Kidney (tissue), 14 donors: ENCODE measurements around the gene TRIM26. TPM values are rescaled to one million over a fixed set of nuclear protein-coding genes. Genes with fewer than 3 reads are reported as not detected.

ENCODE experiments used
- DNase-seq, 5 donors: peaks; one replicate each; pipeline ENCODE4 v3.0.0-alpha.2; 2013 to 2020
- FAIRE-seq: peaks from 2 replicates; lab custom pipeline; 2012; peaks lifted over from hg19 to GRCh38; lab: Jason Lieb, UNC
- H3K27ac ChIP-seq, 2 donors: one replicate each; pipeline ENCODE4 v1.7.0; 2013; ENCODE audit warnings: low read depth in 2 of 2, low read length in 2 of 2, inconsistent platforms in 1 of 2
- H3K27me3 ChIP-seq: one replicate; pipeline ENCODE4 v1.7.1; 2013; ENCODE audit warnings: low read length, inconsistent platforms; ENCODE audit not compliant: control insufficient read depth, insufficient read depth
- H3K36me3 ChIP-seq, 3 donors: one replicate each; pipeline versions ENCODE4 v1.7.0 to v1.7.1; 2013; ENCODE audit warnings: low read length in 3 of 3, control low read depth in 1 of 3, inconsistent platforms in 1 of 3; ENCODE audit not compliant: insufficient read depth in 3 of 3, control insufficient read depth in 2 of 3
- H3K4me1 ChIP-seq, 3 donors: one replicate each; pipeline versions ENCODE4 v1.7.0 to v1.7.1; 2013; ENCODE audit warnings: low read length in 3 of 3, inconsistent platforms in 1 of 3, low read depth in 1 of 3; ENCODE audit not compliant: control insufficient read depth in 2 of 3, insufficient read depth in 2 of 3
- H3K4me3 ChIP-seq, 3 donors: one replicate each; pipeline versions ENCODE4 v1.7.0 to v1.8.1; 2013; ENCODE audit warnings: low read length in 3 of 3, control low read depth in 1 of 3, inconsistent platforms in 1 of 3
- H3K9ac ChIP-seq, 3 donors: one replicate each; pipeline versions ENCODE4 v1.7.0 to v1.7.1; 2013; ENCODE audit warnings: low read length in 3 of 3, control low read depth in 1 of 3, inconsistent platforms in 1 of 3
- H3K9me3 ChIP-seq, 3 donors: one replicate each; pipeline versions ENCODE4 v1.7.0 to v1.7.1; 2013; ENCODE audit warnings: low read length in 3 of 3, control low read depth in 1 of 3, inconsistent platforms in 1 of 3; ENCODE audit not compliant: control insufficient read depth in 2 of 3, insufficient read depth in 1 of 3
- intact Hi-C: fragments of 100-400 bp; cut with DNase I; formaldehyde crosslinking; loops from one replicate; pipeline ENCODE4 v1.11.1; 2022
- polyA plus RNA-seq: library from polyadenylated mRNA; stranded (reverse); fragments of 350-450 nt; fragmentation: Illumina TruSeq; extraction: RNeasy Lipid Tissue Mini Kit (QIAGEN cat#74804); gene quantifications from one replicate; pipeline ENCODE4 v1.2.3, GENCODE V29; 2014; ENCODE audit warnings: low read depth, low replicate concordance; ENCODE audit not compliant: insufficient read depth
- total RNA-seq: library from RNA; stranded (reverse); fragmentation: NEBNext Ultra II Directional; extraction: Animal tissue kit (Norgen Biotek cat#: 25700); gene quantifications from one replicate; pipeline ENCODE4 v1.2.1, GENCODE V29; 2021
- TF ChIP-seq, protein P1 (sequence below): IDR thresholded peaks from 3 replicates; pipeline ENCODE4 v1.5.1; 2012; ENCODE audit warnings: mild to moderate bottlenecking, moderate library complexity, borderline replicate concordance; ENCODE audit not compliant: insufficient read depth; ENCODE audit errors: extremely low read depth
- donor health status: control.
- donor health status: control.
- donor health status: control.
- donor health status: control.
- donor health status: control.
- donor health status: DM: yes; HTN: yes; CAD: no.
- donor health status: Normal renal cell carcinoma (clear cell type).

TRIM26 gene
- total and polyA plus RNA-seq, 2 donors from 2014 or later: 28.0 to 63.9 TPM

- Histone ChIP-seq H3K4me1 (no peaks in the 10 kb centered on the region), H3K4me3 (no peak overlapping the region), H3K9me3 (no peaks in the 10 kb centered on the region), H3K27me3 (no peaks in the 10 kb centered on the region), H3K9ac (no peak overlapping the region), H3K36me3 (no peaks in the 10 kb centered on the region), H3K27ac (no peak overlapping the region)
- TF ChIP-seq, protein P1, sequence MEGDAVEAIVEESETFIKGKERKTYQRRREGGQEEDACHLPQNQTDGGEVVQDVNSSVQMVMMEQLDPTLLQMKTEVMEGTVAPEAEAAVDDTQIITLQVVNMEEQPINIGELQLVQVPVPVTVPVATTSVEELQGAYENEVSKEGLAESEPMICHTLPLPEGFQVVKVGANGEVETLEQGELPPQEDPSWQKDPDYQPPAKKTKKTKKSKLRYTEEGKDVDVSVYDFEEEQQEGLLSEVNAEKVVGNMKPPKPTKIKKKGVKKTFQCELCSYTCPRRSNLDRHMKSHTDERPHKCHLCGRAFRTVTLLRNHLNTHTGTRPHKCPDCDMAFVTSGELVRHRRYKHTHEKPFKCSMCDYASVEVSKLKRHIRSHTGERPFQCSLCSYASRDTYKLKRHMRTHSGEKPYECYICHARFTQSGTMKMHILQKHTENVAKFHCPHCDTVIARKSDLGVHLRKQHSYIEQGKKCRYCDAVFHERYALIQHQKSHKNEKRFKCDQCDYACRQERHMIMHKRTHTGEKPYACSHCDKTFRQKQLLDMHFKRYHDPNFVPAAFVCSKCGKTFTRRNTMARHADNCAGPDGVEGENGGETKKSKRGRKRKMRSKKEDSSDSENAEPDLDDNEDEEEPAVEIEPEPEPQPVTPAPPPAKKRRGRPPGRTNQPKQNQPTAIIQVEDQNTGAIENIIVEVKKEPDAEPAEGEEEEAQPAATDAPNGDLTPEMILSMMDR: no peak
- FAIRE-seq (no peak), DNase-seq (no peak)
- intact Hi-C loops: no loop called here
These were observed 66.1 kb downstream of the TRIM26 start for GRCh38 chr6:30147096-30147495.

DNA sequence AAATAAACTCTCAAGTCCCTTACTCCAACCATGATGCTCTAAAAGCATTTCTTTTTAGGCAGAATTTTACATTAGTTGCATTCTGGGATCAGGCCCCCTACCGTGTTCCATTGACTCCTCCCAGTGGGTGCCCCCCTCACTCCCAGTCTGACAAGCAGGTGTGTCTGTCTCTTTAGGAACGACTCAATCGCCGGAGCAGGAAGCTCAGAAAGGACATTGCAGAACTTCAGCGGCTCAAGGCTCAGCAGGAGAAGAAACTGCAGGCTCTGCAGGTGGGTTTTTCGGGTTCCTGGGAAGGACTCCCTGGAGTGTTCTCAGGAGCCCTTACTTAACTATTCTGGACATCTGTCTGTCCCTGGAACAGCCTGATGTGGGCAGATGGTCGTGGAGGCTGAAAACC lies 67.4 kb downstream of the TRIM26 start:
- intact Hi-C loops: no loop called here
- DNase-seq: no peak
- Histone ChIP-seq H3K9ac (no peak overlapping the region), H3K36me3 (no peaks in the 10 kb centered on the region), H3K9me3 (no peaks in the 10 kb centered on the region), H3K27me3 (no peaks in the 10 kb centered on the region), H3K4me1 (no peaks in the 10 kb centered on the region), H3K27ac (no peak overlapping the region), H3K4me3 (no peak overlapping the region)
- TF ChIP-seq, protein P1: no peak
- FAIRE-seq: no peak

DNA sequence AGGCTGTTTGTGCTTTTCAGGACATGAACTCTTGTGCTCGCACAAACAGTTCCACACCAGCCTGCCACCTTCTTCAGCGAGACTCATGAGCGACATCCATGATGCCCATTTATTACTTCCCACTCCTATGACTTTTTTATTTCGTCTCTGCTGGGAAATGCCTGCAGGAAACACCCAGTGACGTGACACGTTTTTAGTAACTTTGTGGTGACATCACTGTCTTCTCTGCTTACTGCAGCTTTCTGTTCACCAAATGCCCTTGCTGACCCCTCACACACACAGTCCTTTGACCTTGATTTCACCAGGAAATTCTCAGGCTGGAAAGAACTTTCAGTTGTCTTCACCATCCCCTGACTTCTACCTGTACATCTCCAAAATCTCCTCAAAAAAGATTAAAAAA lies 68.4 kb downstream of the TRIM26 start:
- no peaks in the 10 kb centered on the region for H3K36me3 ChIP-seq
- H3K4me3 ChIP-seq: no peak overlapping the region
- no peaks in the 10 kb centered on the region for H3K9me3 ChIP-seq
- H3K27me3 ChIP-seq: no peaks in the 10 kb centered on the region
- H3K4me1 ChIP-seq: no peaks in the 10 kb centered on the region
- DNase-seq: no peak
- no peak overlapping the region for H3K9ac ChIP-seq
- no peak for FAIRE-seq
- intact Hi-C loops: no loop called here
- TF ChIP-seq, protein P1: no peak
- H3K27ac ChIP-seq: no peak overlapping the region

DNA sequence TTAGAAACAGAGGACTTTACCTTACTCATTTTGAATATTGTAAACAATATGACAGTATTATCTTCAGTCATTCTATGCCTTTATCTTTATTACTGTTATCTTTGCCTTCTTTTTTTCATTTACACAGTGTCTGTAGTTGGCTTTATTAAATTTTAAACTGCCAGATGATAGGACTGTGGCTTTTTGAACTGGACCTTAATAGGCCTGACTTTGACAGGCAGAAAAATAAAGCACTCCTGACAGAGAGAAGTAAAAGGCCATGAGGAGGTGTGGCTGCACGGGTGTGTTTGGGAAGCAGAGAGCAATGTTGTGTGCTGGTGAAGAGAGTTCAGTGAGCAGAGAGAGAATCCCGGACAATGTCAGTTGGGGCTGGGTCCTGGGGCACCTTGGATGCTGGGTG lies 69.4 kb downstream of the TRIM26 start:
- Histone ChIP-seq H3K27me3 (no peaks in the 10 kb centered on the region), H3K36me3 (no peaks in the 10 kb centered on the region), H3K4me3 (no peak overlapping the region), H3K9me3 (no peaks in the 10 kb centered on the region), H3K4me1 (no peaks in the 10 kb centered on the region), H3K9ac (no peak overlapping the region), H3K27ac (no peak overlapping the region)
- TF ChIP-seq, protein P1: no peak
- intact Hi-C loops: no loop called here
- FAIRE-seq: no peak
- no peak for DNase-seq
